H1 (cell line): ENCODE results near the gene IFNGR1. TPM values are rescaled to one million over a fixed set of nuclear protein-coding genes. Genes with fewer than 3 reads are reported as not detected.

ENCODE experiments used
- GABPA ChIP-seq: IDR thresholded peaks from 2 replicates; pipeline ENCODE4 v1.6.1; 2011; ENCODE audit warnings: mild to moderate bottlenecking, low read length, moderate library complexity, borderline replicate concordance; ENCODE audit not compliant: insufficient read depth
- NRF1 ChIP-seq: IDR thresholded peaks from 2 replicates; pipeline ENCODE4 v1.6.1; 2011; ENCODE audit warnings: mild to moderate bottlenecking, low read depth, low read length, improper control_type of control experiment
- RBBP5 ChIP-seq: IDR thresholded peaks from 2 replicates; pipeline ENCODE4 v1.7.1; 2012; ENCODE audit warnings: low read depth, mild to moderate bottlenecking, inconsistent platforms, low read length, moderate library complexity, borderline replicate concordance
- TEAD4 ChIP-seq: IDR thresholded peaks from 2 replicates; pipeline ENCODE4 v1.6.1; 2012; ENCODE audit warnings: low read depth, low read length, inconsistent platforms, mixed read lengths
- YY1 ChIP-seq: IDR thresholded peaks from 2 replicates; pipeline ENCODE4 v1.6.1; 2011; ENCODE audit warnings: low read depth, mild to moderate bottlenecking, low read length
- polyA plus RNA-seq, 7 experiments: library from polyadenylated mRNA; depleted of rRNA in 3 of 7; stranded (reverse) in 5 of 7; unstranded in 2 of 7; fragments of >200 nt in 5 of 7; fragments of 200-250 nt in 2 of 7; gene quantifications; 1 replicate in 5 of 7; 2 replicates in 1 of 7; 4 replicates in 1 of 7; pipeline versions ENCODE4 v1.2.1 to v1.2.3, GENCODE V29; 2011 to 2013; ENCODE audit warnings: missing spikeins in 2 of 7, mixed read lengths in 2 of 7
- total RNA-seq: library from RNA; stranded (reverse); fragmentation: NEBNext Ultra II Directional; extraction: Animal tissue kit (Norgen Biotek cat#: 25700); gene quantifications from 2 replicates; pipeline ENCODE4 v1.2.1, GENCODE V29; 2021

IFNGR1 gene
- total and polyA plus RNA-seq, 2 of the 8 experiments (the other 6 are each of a cell fraction or from before 2014, with no cell fraction given): 9.7 to 20.9 TPM

DNA sequence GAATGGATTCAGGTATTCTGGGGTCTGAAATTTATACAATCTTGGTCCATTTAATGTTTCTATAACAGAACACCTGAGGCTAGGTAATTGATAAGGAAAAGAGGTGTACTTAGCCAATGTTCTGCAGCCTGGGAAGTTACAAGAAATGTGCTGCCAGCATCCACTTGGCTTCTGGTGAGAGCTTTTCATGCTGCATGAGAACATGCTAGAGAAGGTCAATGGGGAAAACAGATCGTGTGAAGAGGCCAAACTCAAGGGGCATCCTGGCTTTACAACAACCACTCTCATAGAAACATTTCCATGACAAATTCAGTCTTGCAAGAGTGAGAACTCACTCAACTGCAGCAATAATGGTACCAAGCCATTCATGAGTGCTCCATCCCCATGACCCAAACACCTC lies 62.5 kb downstream of the IFNGR1 start (continued):
- TF ChIP-seq NRF1 (no peak), YY1 (no peak), TEAD4 (no peak), GABPA (no peak), RBBP5 (no peak)
